Loucy (cell line): ENCODE measurements around the gene AP4B1.

Experiments
- EZH2phosphoT487 ChIP-seq: fragments of 200-600 bp; IDR thresholded peaks from 2 replicates; pipeline ENCODE4 v1.6.1; 2018; ENCODE audit warnings: antibody characterized with exemption, mild to moderate bottlenecking, moderate library complexity, borderline replicate concordance
- TF ChIP-seq, protein P1 (sequence below): fragments of 200-600 bp; sonication (generic); conservative IDR thresholded peaks from 2 replicates; pipeline ENCODE4 v1.5.1; 2014; ENCODE audit warnings: mild to moderate bottlenecking, antibody characterized with exemption, low read length

DNA sequence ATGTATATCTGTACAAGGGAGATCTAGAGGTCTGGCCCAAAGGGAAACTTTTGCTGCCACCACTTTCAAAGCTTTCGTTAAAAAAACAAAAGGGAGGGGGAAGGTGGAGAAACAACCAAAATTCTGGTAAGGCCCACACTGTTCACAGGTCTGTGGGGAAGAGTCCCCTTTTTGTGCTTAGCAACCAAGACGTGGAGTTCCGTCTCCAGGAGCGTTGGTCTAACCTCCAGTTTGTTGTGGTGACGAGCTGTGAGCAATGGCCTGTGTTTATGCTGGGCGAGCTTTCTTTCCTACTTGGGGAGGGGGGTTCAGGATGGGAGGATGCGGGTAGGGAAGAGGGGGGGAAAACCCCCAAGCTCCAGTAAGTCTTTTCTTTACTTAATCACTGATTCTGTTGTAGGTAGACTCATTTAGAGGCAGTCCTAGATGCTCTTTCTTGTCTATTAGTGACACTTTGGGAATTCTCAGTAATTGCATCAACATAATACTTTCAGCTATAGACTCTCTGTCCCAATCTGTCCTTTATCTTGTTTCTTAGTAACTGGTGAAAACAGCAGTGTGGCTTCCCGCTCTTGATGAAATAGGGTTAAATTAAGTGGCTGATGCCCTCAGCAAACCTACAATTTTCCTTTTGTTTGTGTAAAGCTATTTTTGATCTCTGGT is 26.0 kb upstream of the AP4B1 start:
- TF ChIP-seq, protein P1, sequence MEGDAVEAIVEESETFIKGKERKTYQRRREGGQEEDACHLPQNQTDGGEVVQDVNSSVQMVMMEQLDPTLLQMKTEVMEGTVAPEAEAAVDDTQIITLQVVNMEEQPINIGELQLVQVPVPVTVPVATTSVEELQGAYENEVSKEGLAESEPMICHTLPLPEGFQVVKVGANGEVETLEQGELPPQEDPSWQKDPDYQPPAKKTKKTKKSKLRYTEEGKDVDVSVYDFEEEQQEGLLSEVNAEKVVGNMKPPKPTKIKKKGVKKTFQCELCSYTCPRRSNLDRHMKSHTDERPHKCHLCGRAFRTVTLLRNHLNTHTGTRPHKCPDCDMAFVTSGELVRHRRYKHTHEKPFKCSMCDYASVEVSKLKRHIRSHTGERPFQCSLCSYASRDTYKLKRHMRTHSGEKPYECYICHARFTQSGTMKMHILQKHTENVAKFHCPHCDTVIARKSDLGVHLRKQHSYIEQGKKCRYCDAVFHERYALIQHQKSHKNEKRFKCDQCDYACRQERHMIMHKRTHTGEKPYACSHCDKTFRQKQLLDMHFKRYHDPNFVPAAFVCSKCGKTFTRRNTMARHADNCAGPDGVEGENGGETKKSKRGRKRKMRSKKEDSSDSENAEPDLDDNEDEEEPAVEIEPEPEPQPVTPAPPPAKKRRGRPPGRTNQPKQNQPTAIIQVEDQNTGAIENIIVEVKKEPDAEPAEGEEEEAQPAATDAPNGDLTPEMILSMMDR = no peak
- no peak for TF ChIP-seq EZH2phosphoT487
